Endothelial cell of umbilical vein (primary cell): ENCODE results near the gene SH3BP5. TPM values are rescaled to one million over a fixed set of nuclear protein-coding genes. Genes with fewer than 3 reads are reported as not detected.

Experiments used
- BruUV-seq: library from RNA; stranded (reverse); fragments of 400-500 nt; replicated peaks from 2 replicates; lab custom pipeline; 2021; lab: Mats Ljungman, UMichigan
- CTCF ChIA-PET: fragments of 300-600, 350-600 bp; sonication (Branson Sonifier 250); formaldehyde crosslinking; loops from one replicate; lab custom pipeline; 2021; ENCODE audit warnings: antibody characterized with exemption, inconsistent platforms; lab: Charles Lee
- POLR2A ChIA-PET: fragments of 300-600, 350-600 bp; sonication (Branson Sonifier 250); formaldehyde crosslinking; loops from one replicate; lab custom pipeline; 2021; ENCODE audit warnings: antibody characterized with exemption, inconsistent platforms; lab: Charles Lee
- DNase-seq: peaks from one replicate; pipeline ENCODE4 v3.0.0-alpha.2; 2011; ENCODE audit warnings: low read depth, low spot score
- FAIRE-seq: peaks from 2 replicates; lab custom pipeline; 2011; peaks lifted over from hg19 to GRCh38; lab: Jason Lieb, UNC
- H2AFZ ChIP-seq: 2 replicates; pipeline ENCODE4 v1.6.0; 2012; ENCODE audit warnings: low read depth, low read length, control low read depth, inconsistent platforms
- H3K27ac ChIP-seq: 2 replicates; pipeline ENCODE4 v1.5.1; 2011; ENCODE audit warnings: low read depth, mild to moderate bottlenecking, control low read depth, low read length, moderate library complexity; ENCODE audit not compliant: insufficient read depth
- H3K27me3 ChIP-seq, 2 experiments: 2 replicates each; pipeline versions ENCODE4 v1.6.0 to v1.6.1; 2011; ENCODE audit warnings: low read length in 2 of 2, mixed read lengths in 1 of 2; ENCODE audit not compliant: control insufficient read depth in 2 of 2, insufficient read depth in 2 of 2
- H3K36me3 ChIP-seq, 2 experiments: 2 replicates in 1 of 2; 3 replicates in 1 of 2; pipeline ENCODE4 v1.5.1; 2011; ENCODE audit warnings: low read length in 2 of 2, mild to moderate bottlenecking in 1 of 2, moderate library complexity in 1 of 2; ENCODE audit not compliant: control insufficient read depth in 2 of 2, insufficient read depth in 2 of 2; ENCODE audit errors: extremely low read depth in 1 of 2
- H3K4me1 ChIP-seq: 3 replicates; pipeline ENCODE4 v1.5.1; 2011; ENCODE audit warnings: mild to moderate bottlenecking, low read length; ENCODE audit not compliant: control insufficient read depth, insufficient read depth; ENCODE audit errors: extremely low read depth
- H3K4me2 ChIP-seq: 2 replicates; pipeline ENCODE4 v1.6.1; 2011; ENCODE audit warnings: low read length, control low read depth, mixed read lengths; ENCODE audit not compliant: insufficient read depth
- H3K4me3 ChIP-seq, 3 experiments: fragments of 200-600 bp in 1 of 3; sonication (generic), shearing (Covaris generic) in 1 of 3; replicated peaks in 1 of 3; 2 replicates each; pipeline ENCODE4 v1.5.1; 2011 to 2016; ENCODE audit warnings: control low read depth in 3 of 3, low read length in 3 of 3, mild to moderate bottlenecking in 2 of 3, inconsistent platforms in 1 of 3, low read depth in 1 of 3, moderate library complexity in 1 of 3; ENCODE audit not compliant: insufficient read depth in 1 of 3
- H3K79me2 ChIP-seq: 2 replicates; pipeline ENCODE4 v1.6.0; 2012; ENCODE audit warnings: low read length, inconsistent platforms; ENCODE audit not compliant: control insufficient read depth, insufficient read depth
- H3K9ac ChIP-seq: replicated peaks from 2 replicates; pipeline ENCODE3; 2011; ENCODE audit warnings: low read length, control low read depth; ENCODE audit not compliant: insufficient read depth; ENCODE audit errors: extremely low read depth
- H3K9me1 ChIP-seq: replicated peaks from 3 replicates; pipeline ENCODE4 v1.6.0; 2011; ENCODE audit warnings: mild to moderate bottlenecking, low read length; ENCODE audit not compliant: control insufficient read depth, insufficient read depth; ENCODE audit errors: extremely low read depth
- H3K9me3 ChIP-seq: replicated peaks from 2 replicates; pipeline ENCODE4 v1.5.1; 2012; ENCODE audit warnings: low read length, inconsistent platforms; ENCODE audit not compliant: control insufficient read depth, insufficient read depth
- H4K20me1 ChIP-seq: replicated peaks from 2 replicates; pipeline ENCODE3; 2011; ENCODE audit warnings: mild to moderate bottlenecking, low read length; ENCODE audit not compliant: control insufficient read depth, insufficient read depth; ENCODE audit errors: extremely low read depth
- EZH2 ChIP-seq: IDR thresholded peaks from 2 replicates; pipeline ENCODE4 v1.6.1; 2012; ENCODE audit warnings: borderline replicate concordance, low read depth, mild to moderate bottlenecking, moderate library complexity, low read length, inconsistent platforms; ENCODE audit not compliant: severe bottlenecking
- FOS ChIP-seq: IDR thresholded peaks from 2 replicates; pipeline ENCODE4 v1.6.1; 2011; ENCODE audit warnings: mild to moderate bottlenecking, low read length, moderate library complexity, borderline replicate concordance; ENCODE audit not compliant: insufficient read depth
- GATA2 ChIP-seq: IDR thresholded peaks from 2 replicates; pipeline ENCODE4 v1.7.0; 2011; ENCODE audit warnings: low read depth, mild to moderate bottlenecking, moderate library complexity, mixed read lengths, low read length; ENCODE audit not compliant: insufficient read length, insufficient read depth
- JUN ChIP-seq: IDR thresholded peaks from 2 replicates; pipeline ENCODE4 v1.6.1; 2011; ENCODE audit warnings: borderline replicate concordance, low read depth; ENCODE audit not compliant: insufficient read length, insufficient read depth
- MYC ChIP-seq: IDR thresholded peaks from one replicate; pipeline ENCODE4 v1.6.1; 2011; ENCODE audit warnings: mild to moderate bottlenecking, low read depth, low read length
- POLR2A ChIP-seq: IDR thresholded peaks from 2 replicates; pipeline ENCODE4 v1.6.1; 2012; ENCODE audit warnings: low read depth, mild to moderate bottlenecking, control low read depth, low read length
- POLR2AphosphoS5 ChIP-seq: IDR thresholded peaks from 2 replicates; pipeline ENCODE4 v1.6.1; 2012; ENCODE audit warnings: low read depth, mild to moderate bottlenecking, control low read depth, low read length, moderate library complexity; ENCODE audit not compliant: insufficient read depth
- dilution Hi-C: fragments of 300-500 bp; cut with MboI; formaldehyde crosslinking; loops from one replicate; pipeline ENCODE4 v1.15.0; 2019; ENCODE audit warnings: low sequenced_read_pairs; ENCODE audit not compliant: extremely low pct_ligation_motif_present
- intact Hi-C: fragments of 100-400 bp; cut with micrococcal nuclease; formaldehyde crosslinking; loops from one replicate; pipeline ENCODE4 v1.10.0; 2022
- polyA plus RNA-seq, 4 experiments: library from polyadenylated mRNA; depleted of rRNA in 3 of 4; stranded (reverse) in 3 of 4; unstranded in 1 of 4; fragments of >200 nt; gene quantifications; 2 replicates each; pipeline versions ENCODE4 v1.2.1 to v1.2.3, GENCODE V29; 2011 to 2012; ENCODE audit warnings: missing spikeins in 1 of 4
- total RNA-seq: library from RNA; stranded (reverse); gene quantifications from 2 replicates; pipeline ENCODE4 v1.2.3, GENCODE V29; 2021
- TF ChIP-seq, protein P1 (sequence below), 2 donors: IDR thresholded peaks; 1 replicate in 1 of 2; 2 replicates in 1 of 2; pipeline ENCODE4 v1.5.1; 2011; ENCODE audit warnings: low read length in 2 of 2, mild to moderate bottlenecking in 2 of 2, moderate library complexity in 2 of 2, control low read depth in 1 of 2, inconsistent platforms in 1 of 2, low read depth in 1 of 2; ENCODE audit not compliant: insufficient read depth in 1 of 2; ENCODE audit errors: extremely low read depth in 1 of 2
- TF ChIP-seq, protein P2 (sequence below): IDR thresholded peaks from 2 replicates; pipeline ENCODE4 v1.6.1; 2011; ENCODE audit not compliant: insufficient read depth, insufficient read length

SH3BP5 gene
- total and polyA plus RNA-seq, 2 donors (not counting 3 experiments of a cell fraction or from before 2014, with no cell fraction given) = 35.3 to 76.3 TPM

DNA sequence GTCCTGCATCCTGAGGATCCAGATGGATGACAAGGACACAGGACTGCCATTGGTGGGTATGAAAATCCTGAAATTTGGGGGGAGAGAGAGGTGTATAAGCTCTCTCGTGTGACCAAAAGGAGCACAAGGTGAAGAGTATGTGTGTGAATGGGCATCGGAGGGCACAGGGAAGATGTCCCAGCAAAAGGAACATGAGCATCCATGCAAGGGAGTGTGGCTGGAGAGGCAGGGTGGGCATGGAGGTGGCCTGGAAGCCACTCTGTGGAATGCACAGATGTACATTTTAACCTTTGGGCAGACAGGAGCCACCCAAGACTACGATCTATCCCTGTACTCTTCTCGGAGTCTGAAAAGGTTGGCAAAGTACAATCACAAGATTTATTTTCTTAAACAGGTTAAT is 71.9 kb downstream of the SH3BP5 start:
- Histone ChIP-seq H3K9ac (no peak overlapping the region), H3K36me3 (peaks cover 35 to 45% of the 10 kb centered on the region in 2 experiments), H3K4me2 (no peak overlapping the region), H3K9me1 (no peaks in the 10 kb centered on the region), H4K20me1 (no peaks in the 10 kb centered on the region), H2AFZ (no peak overlapping the region), H3K27ac (no peak overlapping the region), H3K27me3 (no peaks in the 10 kb centered on the region), H3K4me1 (no peaks in the 10 kb centered on the region), H3K4me3 (no peak overlapping the region), H3K9me3 (no peaks in the 10 kb centered on the region), H3K79me2 (peaks cover 22% of the 10 kb centered on the region)
- FAIRE-seq = no peak
- POLR2A ChIA-PET = no interaction called here
- dilution Hi-C loops = no loop called here
- no TSS peak for BruUV-seq
- CTCF ChIA-PET = interaction anchor here (0.5 to 2.1 kb wide), 3 partner anchors 39 to 145 kb away, joined by 3 to 18 read pairs (median 4); partner anchors contain the start of gene SH3BP5
- no peak for TF ChIP-seq FOS
- TF ChIP-seq, protein P1, sequence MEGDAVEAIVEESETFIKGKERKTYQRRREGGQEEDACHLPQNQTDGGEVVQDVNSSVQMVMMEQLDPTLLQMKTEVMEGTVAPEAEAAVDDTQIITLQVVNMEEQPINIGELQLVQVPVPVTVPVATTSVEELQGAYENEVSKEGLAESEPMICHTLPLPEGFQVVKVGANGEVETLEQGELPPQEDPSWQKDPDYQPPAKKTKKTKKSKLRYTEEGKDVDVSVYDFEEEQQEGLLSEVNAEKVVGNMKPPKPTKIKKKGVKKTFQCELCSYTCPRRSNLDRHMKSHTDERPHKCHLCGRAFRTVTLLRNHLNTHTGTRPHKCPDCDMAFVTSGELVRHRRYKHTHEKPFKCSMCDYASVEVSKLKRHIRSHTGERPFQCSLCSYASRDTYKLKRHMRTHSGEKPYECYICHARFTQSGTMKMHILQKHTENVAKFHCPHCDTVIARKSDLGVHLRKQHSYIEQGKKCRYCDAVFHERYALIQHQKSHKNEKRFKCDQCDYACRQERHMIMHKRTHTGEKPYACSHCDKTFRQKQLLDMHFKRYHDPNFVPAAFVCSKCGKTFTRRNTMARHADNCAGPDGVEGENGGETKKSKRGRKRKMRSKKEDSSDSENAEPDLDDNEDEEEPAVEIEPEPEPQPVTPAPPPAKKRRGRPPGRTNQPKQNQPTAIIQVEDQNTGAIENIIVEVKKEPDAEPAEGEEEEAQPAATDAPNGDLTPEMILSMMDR (IDR thresholded peaks at IDR 0.05; ENCODE audit: extremely low read depth in 1 of 2, insufficient read depth in 1 of 2, low read depth in 1 of 2, low read length in 2 of 2) = no peak
- TF ChIP-seq POLR2AphosphoS5 = no peak
- no peak for TF ChIP-seq EZH2
- TF ChIP-seq GATA2 = no peak
- no peak for TF ChIP-seq JUN
- TF ChIP-seq, protein P2, sequence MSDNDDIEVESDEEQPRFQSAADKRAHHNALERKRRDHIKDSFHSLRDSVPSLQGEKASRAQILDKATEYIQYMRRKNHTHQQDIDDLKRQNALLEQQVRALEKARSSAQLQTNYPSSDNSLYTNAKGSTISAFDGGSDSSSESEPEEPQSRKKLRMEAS = no peak
- TF ChIP-seq POLR2A = no peak
- TF ChIP-seq MYC = no peak
- no peak for DNase-seq
- intact Hi-C loops = no loop called here
